ENCODE data around the gene PRICKLE4. TPM values are rescaled to one million over a fixed set of nuclear protein-coding genes. Genes with fewer than 3 reads are reported as not detected.
A peak's percentile ranks its signal among the peaks of the same experiment; 100 is the strongest.

Gene PRICKLE4
- total and polyA plus RNA-seq, 2 experiments from 2014 or later: 0.48 to 0.66 TPM

GRCh38 chr6:41733707-41734665 lies 46.6 kb upstream of the PRICKLE4 start:
- H3F3A ChIP-seq (replicated peaks; ENCODE audit: low read depth): peaks cover 14% of the 10 kb centered on the region
- DNase-seq (ENCODE audit: low spot score) (peak; percentile 86), ATAC-seq (peak; percentile 70)
- no peak overlapping the region for H3K27ac ChIP-seq (ENCODE audit: low read depth)
- no peaks in the 10 kb centered on the region for H3K36me3 ChIP-seq (ENCODE audit: insufficient read depth)
- peak overlapping the region; percentile 96 for H2AFZ ChIP-seq
- Mint-ChIP-seq H3K27ac (no peak overlapping the region), H3K4me1 (peaks cover 45% of the 10 kb centered on the region), H3K27me3 (ENCODE audit: insufficient read depth, low read depth, poor library complexity) (peaks cover 21% of the 10 kb centered on the region), H3K36me3 (ENCODE audit: low read depth) (no peaks in the 10 kb centered on the region), H3K9me3 (no peaks in the 10 kb centered on the region), H3K4me3 (peak overlapping the region; percentile 86)
- peaks cover 18% of the 10 kb centered on the region for H3K27me3 ChIP-seq (ENCODE audit: insufficient read depth)
- TF ChIP-seq ZNF331 (CRISPR knock-in tag; IDR thresholded peaks at IDR 0.05; ENCODE audit: low read depth) (no peak), REST (IDR thresholded peaks at IDR 0.05; ENCODE audit: unreplicated experiment) (no peak), NANOG (IDR thresholded peaks at IDR 0.05; ENCODE audit: borderline replicate concordance) (no peak), EZH2 (IDR thresholded peaks at IDR 0.05; ENCODE audit: low read depth, unreplicated experiment) (no peak), POLR2AphosphoS5 (IDR thresholded peaks at IDR 0.05; ENCODE audit: low read depth) (peak; percentile 25; the same call in 1 of the 2 replicates), ETS1 (IDR thresholded peaks at IDR 0.05) (0 out of 2 replicates have a peak, but pooled peaks have one; percentile 18), ZNF462 (CRISPR knock-in tag; IDR thresholded peaks at IDR 0.05) (no peak), EZH2phosphoT487 (IDR thresholded peaks at IDR 0.05; ENCODE audit: unreplicated experiment) (no peak), JUNB (IDR thresholded peaks at IDR 0.05; ENCODE audit: unreplicated experiment) (no peak), CREB1 (CRISPR knock-in tag; IDR thresholded peaks at IDR 0.05; ENCODE audit: low read depth) (no peak), ZNF114 (CRISPR knock-in tag; IDR thresholded peaks at IDR 0.05) (no peak), STAT1 (IDR thresholded peaks at IDR 0.05; ENCODE audit: unreplicated experiment) (no peak)
- H3K9me2 ChIP-seq (ENCODE audit: insufficient read depth): no peaks in the 10 kb centered on the region
- peak overlapping the region; percentile 80 for H3K4me3 ChIP-seq
- no peaks in the 10 kb centered on the region for H4K20me1 ChIP-seq (replicated peaks; ENCODE audit: insufficient read depth)
- H3K79me2 ChIP-seq (replicated peaks; ENCODE audit: insufficient read depth): no peaks in the 10 kb centered on the region
- H3K4me2 ChIP-seq: peak overlapping the region; percentile 95
- H3K4me1 ChIP-seq (ENCODE audit: insufficient read depth): peaks cover 30% of the 10 kb centered on the region

Measured in GM23338 (cell line).